Adrenal gland (tissue), 12 donors: Measurements from ENCODE around the gene ABLIM1. TPM values are rescaled to one million over a fixed set of nuclear protein-coding genes. Genes with fewer than 3 reads are reported as not detected.

ENCODE experiments used
- DNase-seq, 7 donors: peaks; one replicate each; pipeline ENCODE4 v3.0.0-alpha.2; 2019 to 2020
- H3K27ac ChIP-seq, 5 donors: fragments of 200-600 bp; sonication (generic) in 4 of 5; 1 replicate in 3 of 5; 2 replicates in 2 of 5; pipeline versions ENCODE4 v1.5.1 to v1.8.0; 2016 to 2020; ENCODE audit warnings: mild to moderate bottlenecking in 1 of 5
- H3K27me3 ChIP-seq: fragments of 200-600 bp; 2 replicates; pipeline ENCODE4 v1.8.0; 2021
- H3K36me3 ChIP-seq, 2 donors: fragments of 200-600 bp; replicated peaks in 1 of 2; 1 replicate in 1 of 2; 2 replicates in 1 of 2; pipeline versions ENCODE4 v1.5.1 to v1.8.0; 2018 to 2022
- H3K4me1 ChIP-seq, 2 donors: fragments of 200-600 bp; replicated peaks in 1 of 2; 1 replicate in 1 of 2; 2 replicates in 1 of 2; pipeline versions ENCODE4 v1.5.1 to v1.8.0; 2018 to 2021
- H3K4me3 ChIP-seq, 4 donors: fragments of 200-600 bp; sonication (generic) in 3 of 4; one replicate each; pipeline ENCODE4 v1.5.1; 2016 to 2018
- H3K9me3 ChIP-seq, 3 donors: fragments of 200-600 bp; sonication (generic) in 1 of 3; replicated peaks in 1 of 3; 1 replicate in 2 of 3; 2 replicates in 1 of 3; pipeline versions ENCODE4 v1.5.1 to v1.8.0; 2016 to 2021
- POLR2A ChIP-seq, 2 donors: fragments of 450-650 bp; IDR thresholded peaks; one replicate each; pipeline ENCODE4 v1.6.1; 2017; ENCODE audit warnings: antibody characterized with exemption in 2 of 2, mild to moderate bottlenecking in 2 of 2, moderate library complexity in 1 of 2
- WGBS, 4 donors: extraction: QIAGEN DNeasy Blood & Tissue Kit in 2 of 4; methylation state at CpG; one replicate each; pipeline versions ENCODE4 v1.1.5 to v1.1.7; 2013 to 2017; 5-methylcytosine and 5-hydroxymethylcytosine counted together
- intact Hi-C, 2 donors: fragments of 100-400 bp; cut with DNase I; formaldehyde crosslinking; loops; one replicate each; pipeline versions ENCODE4 v1.14.1 to v1.15.0; 2022 to 2023
- polyA plus RNA-seq, 3 donors: library from polyadenylated mRNA; stranded (reverse); fragments of 200-250 nt in 2 of 3; fragments of 350-450 nt in 1 of 3; fragmentation: Illumina TruSeq in 1 of 3; extraction: RNeasy Lipid Tissue Mini Kit (QIAGEN cat#74804) in 1 of 3; gene quantifications; one replicate each; pipeline ENCODE4 v1.2.3, GENCODE V29; 2013 to 2014
- total RNA-seq, 9 donors: library from RNA; depleted of rRNA in 4 of 9; stranded (reverse); fragments of >200 nt in 4 of 9; fragments of 120-200 nt in 1 of 9; fragmentation: NEBNext Ultra II Directional in 1 of 9; extraction: Animal tissue kit (Norgen Biotek cat#: 25700) in 1 of 9; gene quantifications; one replicate each; pipeline versions ENCODE4 v1.1.0 to v1.2.4, GENCODE V29; 2013 to 2023
- TF ChIP-seq, protein P1 (sequence below), 6 experiments: fragments of 450-650 bp in 4 of 6; fragments of 200-600 bp in 2 of 6; sonication (generic) in 1 of 6; IDR thresholded peaks; 1 replicate in 5 of 6; 2 replicates in 1 of 6; pipeline versions ENCODE4 v1.5.1 to v1.8.0; 2016 to 2021; ENCODE audit warnings: antibody characterized with exemption in 6 of 6, mild to moderate bottlenecking in 2 of 6, moderate library complexity in 1 of 6
- donor health status: healthy with polysubstance abuse.
- donor health status: Bipolar disorder and iron deficiency.
- donor health status: DM: yes; HTN: yes; CAD: no.
- donor health status: DM: no; HTN: no; CAD: no.
- donor health status: DM: no; HTN: no; CAD: no.
- donor health status: DM: yes; HTN: yes; CAD: no.

Gene ABLIM1
- total and polyA plus RNA-seq, 12 donors = 7.9 to 430 (median 185) TPM

DNA sequence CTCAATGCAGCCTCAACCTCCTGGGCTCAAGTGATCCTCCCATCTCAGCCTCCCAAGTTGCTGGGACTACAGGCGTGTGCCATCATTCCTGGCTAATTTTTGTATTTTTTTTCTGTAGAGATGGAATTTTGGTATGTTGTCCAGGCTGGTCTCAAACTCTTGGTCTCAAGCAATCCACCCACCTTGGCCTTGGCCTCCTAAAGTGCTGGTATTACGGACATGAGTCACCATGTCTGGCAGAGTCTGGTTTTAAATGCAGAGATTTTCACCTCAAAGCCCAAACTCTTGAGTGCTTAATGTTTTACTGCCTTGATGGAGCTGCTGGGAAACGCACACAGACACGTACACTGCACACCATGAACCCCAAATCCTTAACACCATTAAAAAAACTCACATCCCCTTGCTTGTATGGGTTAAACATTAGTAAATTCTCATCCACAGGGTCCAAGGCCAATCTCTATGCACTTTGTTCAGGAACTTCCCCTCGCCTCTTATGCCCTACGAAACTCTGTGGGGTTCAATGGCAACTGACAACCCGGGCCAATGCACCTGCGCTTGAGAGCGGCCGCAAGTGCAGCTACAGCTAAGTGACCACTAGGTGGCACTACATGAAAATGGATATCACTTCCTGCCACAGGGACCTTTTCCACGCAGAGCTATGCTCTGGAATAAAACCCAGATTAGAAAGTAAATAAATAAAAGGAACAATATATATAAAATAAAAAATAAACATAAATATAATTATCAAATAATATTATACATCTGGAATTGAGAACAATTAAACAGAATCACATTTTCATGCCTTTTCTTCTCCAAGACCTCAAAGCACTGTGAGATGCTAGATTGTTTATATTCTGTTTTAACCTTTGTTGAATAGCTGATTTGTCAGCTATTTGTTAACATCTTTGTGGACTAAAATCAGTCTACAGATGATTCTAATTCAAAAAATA, 186.8 kb downstream of the ABLIM1 start:
- 22 to 29% (median 26%) methylated on average over 10 to 11 of the region's 11 CpGs for WGBS, 4 donors
- Histone ChIP-seq H3K9me3 (no peaks in the 10 kb centered on the region), H3K27ac (peak overlapping the region in 3 of 5 donors; percentile 1 to 5 (median 4)), H3K36me3 (peaks cover 0 to 14% of the 10 kb centered on the region in 2 donors), H3K27me3 (no peaks in the 10 kb centered on the region), H3K4me3 (no peak overlapping the region), H3K4me1 (peaks cover 7 to 13% of the 10 kb centered on the region in 2 donors)
- TF ChIP-seq, protein P1, sequence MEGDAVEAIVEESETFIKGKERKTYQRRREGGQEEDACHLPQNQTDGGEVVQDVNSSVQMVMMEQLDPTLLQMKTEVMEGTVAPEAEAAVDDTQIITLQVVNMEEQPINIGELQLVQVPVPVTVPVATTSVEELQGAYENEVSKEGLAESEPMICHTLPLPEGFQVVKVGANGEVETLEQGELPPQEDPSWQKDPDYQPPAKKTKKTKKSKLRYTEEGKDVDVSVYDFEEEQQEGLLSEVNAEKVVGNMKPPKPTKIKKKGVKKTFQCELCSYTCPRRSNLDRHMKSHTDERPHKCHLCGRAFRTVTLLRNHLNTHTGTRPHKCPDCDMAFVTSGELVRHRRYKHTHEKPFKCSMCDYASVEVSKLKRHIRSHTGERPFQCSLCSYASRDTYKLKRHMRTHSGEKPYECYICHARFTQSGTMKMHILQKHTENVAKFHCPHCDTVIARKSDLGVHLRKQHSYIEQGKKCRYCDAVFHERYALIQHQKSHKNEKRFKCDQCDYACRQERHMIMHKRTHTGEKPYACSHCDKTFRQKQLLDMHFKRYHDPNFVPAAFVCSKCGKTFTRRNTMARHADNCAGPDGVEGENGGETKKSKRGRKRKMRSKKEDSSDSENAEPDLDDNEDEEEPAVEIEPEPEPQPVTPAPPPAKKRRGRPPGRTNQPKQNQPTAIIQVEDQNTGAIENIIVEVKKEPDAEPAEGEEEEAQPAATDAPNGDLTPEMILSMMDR (IDR thresholded peaks at IDR 0.05) = peak; percentile 73 to 91 (median 88)
- no peak for TF ChIP-seq POLR2A (IDR thresholded peaks at IDR 0.05)
- intact Hi-C loops = loop anchor here (5.0 to 10.0 kb wide), 4 partner anchors 76 to 314 kb away; no protein-coding TSS in a partner anchor
- peak; percentile 58 to 86 (median 73) for DNase-seq

GRCh38 chr10:114470361-114470760, 187.7 kb downstream of the ABLIM1 start:
- H3K27ac ChIP-seq = no peak overlapping the region
- no peak for DNase-seq
- H3K4me3 ChIP-seq = no peak overlapping the region
- no peaks in the 10 kb centered on the region for H3K27me3 ChIP-seq
- TF ChIP-seq POLR2A (IDR thresholded peaks at IDR 0.05) = no peak
- TF ChIP-seq, protein P1 (IDR thresholded peaks at IDR 0.05) = no peak
- peaks cover 7 to 13% of the 10 kb centered on the region in 2 donors for H3K4me1 ChIP-seq
- H3K9me3 ChIP-seq = no peaks in the 10 kb centered on the region
- peaks cover 0 to 14% of the 10 kb centered on the region in 2 donors for H3K36me3 ChIP-seq
- 93 to 100% (median 98%) methylated on average over 1 of the region's 1 CpG for WGBS, 4 donors
- intact Hi-C loops = loop anchor here (5.0 to 10.0 kb wide), 4 partner anchors 77 to 314 kb away; no protein-coding TSS in a partner anchor

GRCh38 chr10:114458955-114459354, 199.1 kb downstream of the ABLIM1 start:
- Histone ChIP-seq H3K27me3 (no peaks in the 10 kb centered on the region), H3K36me3 (peaks cover 0 to 15% of the 10 kb centered on the region in 2 donors), H3K9me3 (no peaks in the 10 kb centered on the region), H3K4me1 (no peaks in the 10 kb centered on the region), H3K27ac (no peak overlapping the region), H3K4me3 (no peak overlapping the region)
- DNase-seq = peak in 3 of 7 donors; percentile 34 to 41 (median 40)
- 73 to 85% (median 80%) methylated on average over 3 of the region's 3 CpGs for WGBS, 4 donors
- TF ChIP-seq, protein P1 (IDR thresholded peaks at IDR 0.05) = peak in 3 of 6 experiments; percentile 28 to 52 (median 40)
- no peak for TF ChIP-seq POLR2A (IDR thresholded peaks at IDR 0.05)
- intact Hi-C loops = no loop called here

DNA sequence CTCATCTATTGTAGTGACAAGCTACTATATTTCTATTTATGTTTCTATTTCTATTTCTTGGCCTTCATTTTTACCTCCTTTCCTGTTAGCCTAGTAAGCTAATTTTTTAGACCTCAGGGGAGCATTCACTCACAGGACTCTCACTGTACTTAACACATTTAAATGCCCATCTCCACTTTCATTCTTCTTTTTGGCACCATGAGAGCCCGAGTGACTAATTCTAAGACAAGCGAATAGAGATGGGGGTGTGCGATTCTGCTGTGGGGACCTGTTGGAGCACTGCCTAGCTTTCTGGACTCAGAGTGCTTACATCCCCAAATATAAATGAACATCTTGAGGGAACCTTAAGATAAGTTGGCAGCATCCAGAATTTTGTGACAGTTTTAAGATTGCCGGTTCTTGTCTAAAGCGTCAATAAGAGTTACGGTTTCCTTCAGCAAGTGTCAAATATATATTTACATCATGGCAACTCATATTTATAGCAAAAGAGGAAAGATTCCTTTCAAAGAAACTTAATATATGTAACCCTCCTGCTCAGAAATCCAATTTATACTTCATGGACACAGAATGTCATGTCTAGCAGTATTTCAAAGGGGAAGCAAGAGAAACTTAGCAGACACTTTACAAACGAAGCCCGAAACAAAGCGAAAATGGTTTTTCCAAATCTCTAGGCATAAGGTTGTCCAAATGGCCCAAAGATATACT, 199.7 kb downstream of the ABLIM1 start:
- no peak for TF ChIP-seq POLR2A (IDR thresholded peaks at IDR 0.05)
- TF ChIP-seq, protein P1 (IDR thresholded peaks at IDR 0.05) = no peak
- WGBS, 4 donors = 81 to 94% (median 89%) methylated on average over 9 of the region's 9 CpGs
- intact Hi-C loops = no loop called here
- no peak overlapping the region for H3K4me3 ChIP-seq
- H3K36me3 ChIP-seq = peaks cover 0 to 9% of the 10 kb centered on the region in 2 donors
- no peak for DNase-seq
- H3K9me3 ChIP-seq = no peaks in the 10 kb centered on the region
- H3K4me1 ChIP-seq = no peaks in the 10 kb centered on the region
- no peaks in the 10 kb centered on the region for H3K27me3 ChIP-seq
- H3K27ac ChIP-seq = no peak overlapping the region
